Prostate gland (tissue), 2 donors: ENCODE results near the gene EIF5A.

Experiments used
- POLR2A ChIP-seq: fragments of 450-650 bp; IDR thresholded peaks from one replicate; pipeline ENCODE4 v1.6.1; 2016; ENCODE audit warnings: antibody characterized with exemption, mild to moderate bottlenecking
- TF ChIP-seq, protein P1 (sequence below), 4 experiments: fragments of 200-600 bp in 2 of 4; fragments of 450-650 bp in 2 of 4; sonication (generic) in 2 of 4; IDR thresholded peaks; 1 replicate in 3 of 4; 2 replicates in 1 of 4; pipeline ENCODE4 v1.5.1; 2016 to 2019; ENCODE audit warnings: antibody characterized with exemption in 4 of 4, mild to moderate bottlenecking in 2 of 4, moderate library complexity in 2 of 4

DNA sequence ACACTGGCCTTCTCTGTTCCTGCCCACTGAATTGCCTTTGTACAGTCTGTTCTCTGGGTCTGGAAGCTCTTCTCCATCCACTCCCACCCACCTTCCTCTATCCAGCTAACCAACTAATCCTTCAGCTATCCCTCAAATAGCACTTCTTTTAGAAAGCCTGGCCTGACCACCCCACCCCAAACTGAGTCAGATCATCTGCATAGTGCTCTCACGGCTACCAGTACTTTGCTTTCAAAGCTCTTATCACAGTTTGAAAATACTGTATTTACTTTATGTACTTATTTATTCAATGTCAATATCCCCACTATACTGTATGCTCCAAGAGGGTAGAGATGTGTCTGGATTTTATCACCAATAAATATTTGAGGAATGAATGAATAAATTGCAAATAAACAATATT is 40.6 kb upstream of the EIF5A start:
- TF ChIP-seq, protein P1, sequence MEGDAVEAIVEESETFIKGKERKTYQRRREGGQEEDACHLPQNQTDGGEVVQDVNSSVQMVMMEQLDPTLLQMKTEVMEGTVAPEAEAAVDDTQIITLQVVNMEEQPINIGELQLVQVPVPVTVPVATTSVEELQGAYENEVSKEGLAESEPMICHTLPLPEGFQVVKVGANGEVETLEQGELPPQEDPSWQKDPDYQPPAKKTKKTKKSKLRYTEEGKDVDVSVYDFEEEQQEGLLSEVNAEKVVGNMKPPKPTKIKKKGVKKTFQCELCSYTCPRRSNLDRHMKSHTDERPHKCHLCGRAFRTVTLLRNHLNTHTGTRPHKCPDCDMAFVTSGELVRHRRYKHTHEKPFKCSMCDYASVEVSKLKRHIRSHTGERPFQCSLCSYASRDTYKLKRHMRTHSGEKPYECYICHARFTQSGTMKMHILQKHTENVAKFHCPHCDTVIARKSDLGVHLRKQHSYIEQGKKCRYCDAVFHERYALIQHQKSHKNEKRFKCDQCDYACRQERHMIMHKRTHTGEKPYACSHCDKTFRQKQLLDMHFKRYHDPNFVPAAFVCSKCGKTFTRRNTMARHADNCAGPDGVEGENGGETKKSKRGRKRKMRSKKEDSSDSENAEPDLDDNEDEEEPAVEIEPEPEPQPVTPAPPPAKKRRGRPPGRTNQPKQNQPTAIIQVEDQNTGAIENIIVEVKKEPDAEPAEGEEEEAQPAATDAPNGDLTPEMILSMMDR (IDR thresholded peaks at IDR 0.05) = no peak
- no peak for TF ChIP-seq POLR2A
